SK-N-SH (cell line): ENCODE data around the gene SEC14L2. TPM values are rescaled to one million over a fixed set of nuclear protein-coding genes. Genes with fewer than 3 reads are reported as not detected.

Experiments
- CTCF ChIA-PET: fragments of 300-600, 350-600 bp; formaldehyde crosslinking; extraction: SDS; loops from one replicate; lab custom pipeline; 2021; lab: Yijun Ruan, JAX
- POLR2A ChIA-PET: fragments of 350-600 bp; sonication (Branson Sonifier 250); formaldehyde crosslinking; extraction: SDS; loops from one replicate; lab custom pipeline; 2020; ENCODE audit warnings: antibody characterized with exemption, inconsistent platforms; lab: Yijun Ruan, JAX
- DNase-seq: peaks from one replicate; pipeline ENCODE4 v3.0.0; 2012
- H2AFZ ChIP-seq: fragments of 200-600 bp; sonication (generic); 2 replicates; pipeline ENCODE4 v1.8.1; 2016; ENCODE audit warnings: antibody characterized with exemption, mild to moderate bottlenecking, low read depth
- H3F3A ChIP-seq: fragments of 200-600 bp; sonication (generic); replicated peaks from 2 replicates; pipeline ENCODE3; 2016; ENCODE audit warnings: antibody characterized with exemption, mild to moderate bottlenecking; ENCODE audit not compliant: insufficient read depth
- H3K27ac ChIP-seq, 2 experiments: fragments of 200-500 bp in 1 of 2; fragments of 200-600 bp in 1 of 2; sonication (Bioruptor generic) in 1 of 2; sonication (generic), shearing (Covaris generic) in 1 of 2; 2 replicates each; pipeline versions ENCODE4 v1.5.1 to v1.6.1; 2014 to 2016; ENCODE audit warnings: low read depth in 2 of 2, inconsistent platforms in 1 of 2, low read length in 1 of 2, mild to moderate bottlenecking in 1 of 2, mixed read lengths in 1 of 2
- H3K27me3 ChIP-seq: fragments of 200-600 bp; sonication (generic), shearing (Covaris generic); 2 replicates; pipeline ENCODE4 v1.6.1; 2016; ENCODE audit warnings: mixed run types; ENCODE audit not compliant: insufficient read depth
- H3K36me3 ChIP-seq, 2 experiments: fragments of 200-500 bp in 1 of 2; fragments of 200-600 bp in 1 of 2; sonication (Bioruptor generic) in 1 of 2; sonication (generic) in 1 of 2; replicated peaks in 1 of 2; 2 replicates each; pipeline versions ENCODE3 to v1.5.1; 2014 to 2016; ENCODE audit warnings: low read length in 1 of 2, mild to moderate bottlenecking in 1 of 2; ENCODE audit not compliant: insufficient read depth in 2 of 2, control insufficient read depth in 1 of 2
- H3K4me1 ChIP-seq, 2 experiments: fragments of 200-500 bp in 1 of 2; fragments of 200-600 bp in 1 of 2; sonication (Bioruptor generic) in 1 of 2; sonication (generic), shearing (Covaris generic) in 1 of 2; 2 replicates each; pipeline versions ENCODE4 v1.5.1 to v1.6.1; 2014 to 2016; ENCODE audit warnings: low read depth in 1 of 2, low read length in 1 of 2, mixed run types in 1 of 2; ENCODE audit not compliant: insufficient read depth in 2 of 2, control insufficient read depth in 1 of 2
- H3K4me2 ChIP-seq: fragments of 200-600 bp; sonication (generic), shearing (Covaris generic); 2 replicates; pipeline ENCODE4 v1.6.1; 2017; ENCODE audit warnings: mixed run types
- H3K4me3 ChIP-seq, 2 experiments: fragments of 200-500 bp in 1 of 2; fragments of 200-600 bp in 1 of 2; sonication (Bioruptor generic) in 1 of 2; sonication (generic), shearing (Covaris generic) in 1 of 2; 2 replicates each; pipeline versions ENCODE4 v1.5.1 to v1.8.1; 2014 to 2016; ENCODE audit warnings: low read depth in 2 of 2, inconsistent platforms in 1 of 2, low read length in 1 of 2, mild to moderate bottlenecking in 1 of 2, mixed read lengths in 1 of 2, moderate library complexity in 1 of 2
- H3K79me2 ChIP-seq: fragments of 200-600 bp; sonication (generic); 2 replicates; pipeline ENCODE4 v1.8.1; 2017; ENCODE audit warnings: mild to moderate bottlenecking; ENCODE audit not compliant: insufficient read depth
- H3K9ac ChIP-seq: fragments of 200-600 bp; sonication (generic); 2 replicates; pipeline ENCODE4 v1.6.1; 2017; ENCODE audit warnings: mixed run types
- H3K9me2 ChIP-seq: fragments of 200-600 bp; sonication (generic); 2 replicates; pipeline ENCODE4 v1.6.1; 2017; ENCODE audit warnings: mixed run types
- H3K9me3 ChIP-seq: fragments of 200-600 bp; sonication (generic); 2 replicates; pipeline ENCODE4 v1.6.1; 2017; ENCODE audit warnings: mixed run types, mild to moderate bottlenecking, moderate library complexity
- H4K20me1 ChIP-seq: fragments of 200-600 bp; sonication (generic); 2 replicates; pipeline ENCODE4 v1.6.1; 2017; ENCODE audit warnings: mild to moderate bottlenecking, mixed run types; ENCODE audit not compliant: insufficient read depth
- EP300 ChIP-seq, 2 experiments: IDR thresholded peaks; 2 replicates each; pipeline versions ENCODE4 v1.4.0 to v1.6.1; 2012; ENCODE audit warnings: borderline replicate concordance in 1 of 2, low read depth in 1 of 2, low read length in 1 of 2
- FOXM1 ChIP-seq: IDR thresholded peaks from 2 replicates; pipeline ENCODE4 v1.4.0; 2012; ENCODE audit warnings: low read depth, mild to moderate bottlenecking
- MXI1 ChIP-seq: IDR thresholded peaks from 2 replicates; pipeline ENCODE4 v1.6.1; 2012; ENCODE audit warnings: mild to moderate bottlenecking, low read depth, low read length, improper control_type of control experiment
- NFIC ChIP-seq: IDR thresholded peaks from 2 replicates; pipeline ENCODE4 v1.4.0; 2012; ENCODE audit warnings: borderline replicate concordance
- NRF1 ChIP-seq: IDR thresholded peaks from 2 replicates; pipeline ENCODE4 v1.6.1; 2012; ENCODE audit warnings: low read depth, mild to moderate bottlenecking, low read length
- POLR2AphosphoS5 ChIP-seq: IDR thresholded peaks from 2 replicates; pipeline ENCODE4 v1.6.1; 2012; ENCODE audit warnings: low read depth, low read length
- SMC3 ChIP-seq: IDR thresholded peaks from 2 replicates; pipeline ENCODE4 v1.6.1; 2012; ENCODE audit warnings: low read depth, low read length, improper control_type of control experiment
- TEAD4 ChIP-seq: IDR thresholded peaks from 2 replicates; pipeline ENCODE4 v1.4.0; 2012; ENCODE audit warnings: mild to moderate bottlenecking, borderline replicate concordance; ENCODE audit not compliant: insufficient read depth
- WGBS: methylation state at CpG from one replicate; pipeline ENCODE4 v1.1.6; 2017; ENCODE audit warnings: low lambda C conversion rate; 5-methylcytosine and 5-hydroxymethylcytosine counted together
- polyA plus RNA-seq, 3 experiments: library from polyadenylated mRNA; depleted of rRNA; stranded (reverse); fragments of >200 nt; gene quantifications; 2 replicates each; pipeline ENCODE4 v1.2.3, GENCODE V29; 2012
- TF ChIP-seq, protein P1 (sequence below): fragments of 150-350 bp; IDR thresholded peaks from 2 replicates; pipeline ENCODE4 v1.6.1; 2017; ENCODE audit warnings: antibody characterized with exemption, low read length, low read depth, borderline replicate concordance
- TF ChIP-seq, protein P2 (sequence below): IDR thresholded peaks from 2 replicates; pipeline ENCODE4 v1.6.1; 2012; ENCODE audit warnings: mild to moderate bottlenecking, low read depth, low read length, moderate library complexity
- TF ChIP-seq, protein P3 (sequence below): fragments of 150-350 bp; IDR thresholded peaks from 2 replicates; pipeline ENCODE4 v1.6.1; 2016; ENCODE audit warnings: mild to moderate bottlenecking, low read depth, low read length
- TF ChIP-seq, protein P4 (sequence below): IDR thresholded peaks from 2 replicates; pipeline ENCODE4; 2012
- TF ChIP-seq, protein P5 (sequence below): fragments of 200-600 bp; sonication (generic); IDR thresholded peaks from 2 replicates; pipeline ENCODE4 v1.6.1; 2017; ENCODE audit warnings: antibody characterized with exemption, mild to moderate bottlenecking, moderate library complexity

Gene SEC14L2
- polyA plus RNA-seq, 1 of the 3 experiments (the other 2 are of a cell fraction): 14.0 TPM

DNA sequence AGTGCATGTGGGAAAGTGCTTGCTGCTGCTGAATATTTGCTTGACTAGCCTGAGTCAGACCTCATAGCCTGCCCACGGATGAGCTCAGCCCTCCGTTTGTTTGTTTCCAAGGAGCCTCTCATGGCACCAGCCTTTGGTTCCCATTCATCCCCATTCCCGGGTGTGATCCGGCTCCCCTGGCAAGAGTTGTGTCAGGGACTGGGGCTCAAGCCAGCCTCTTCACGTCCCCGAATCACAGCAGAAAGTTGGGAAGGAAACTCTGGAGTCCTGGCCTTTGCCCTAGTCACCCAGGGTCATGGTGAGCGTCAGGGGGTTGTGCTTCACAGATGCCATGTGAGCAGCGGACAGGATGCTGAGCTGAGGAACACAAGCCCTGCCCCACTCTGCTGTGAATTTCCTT, 61.2 kb downstream of the SEC14L2 start (continued):
- TF ChIP-seq FOXM1: no peak
- TF ChIP-seq, protein P1, sequence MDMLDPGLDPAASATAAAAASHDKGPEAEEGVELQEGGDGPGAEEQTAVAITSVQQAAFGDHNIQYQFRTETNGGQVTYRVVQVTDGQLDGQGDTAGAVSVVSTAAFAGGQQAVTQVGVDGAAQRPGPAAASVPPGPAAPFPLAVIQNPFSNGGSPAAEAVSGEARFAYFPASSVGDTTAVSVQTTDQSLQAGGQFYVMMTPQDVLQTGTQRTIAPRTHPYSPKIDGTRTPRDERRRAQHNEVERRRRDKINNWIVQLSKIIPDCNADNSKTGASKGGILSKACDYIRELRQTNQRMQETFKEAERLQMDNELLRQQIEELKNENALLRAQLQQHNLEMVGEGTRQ: no peak

DNA sequence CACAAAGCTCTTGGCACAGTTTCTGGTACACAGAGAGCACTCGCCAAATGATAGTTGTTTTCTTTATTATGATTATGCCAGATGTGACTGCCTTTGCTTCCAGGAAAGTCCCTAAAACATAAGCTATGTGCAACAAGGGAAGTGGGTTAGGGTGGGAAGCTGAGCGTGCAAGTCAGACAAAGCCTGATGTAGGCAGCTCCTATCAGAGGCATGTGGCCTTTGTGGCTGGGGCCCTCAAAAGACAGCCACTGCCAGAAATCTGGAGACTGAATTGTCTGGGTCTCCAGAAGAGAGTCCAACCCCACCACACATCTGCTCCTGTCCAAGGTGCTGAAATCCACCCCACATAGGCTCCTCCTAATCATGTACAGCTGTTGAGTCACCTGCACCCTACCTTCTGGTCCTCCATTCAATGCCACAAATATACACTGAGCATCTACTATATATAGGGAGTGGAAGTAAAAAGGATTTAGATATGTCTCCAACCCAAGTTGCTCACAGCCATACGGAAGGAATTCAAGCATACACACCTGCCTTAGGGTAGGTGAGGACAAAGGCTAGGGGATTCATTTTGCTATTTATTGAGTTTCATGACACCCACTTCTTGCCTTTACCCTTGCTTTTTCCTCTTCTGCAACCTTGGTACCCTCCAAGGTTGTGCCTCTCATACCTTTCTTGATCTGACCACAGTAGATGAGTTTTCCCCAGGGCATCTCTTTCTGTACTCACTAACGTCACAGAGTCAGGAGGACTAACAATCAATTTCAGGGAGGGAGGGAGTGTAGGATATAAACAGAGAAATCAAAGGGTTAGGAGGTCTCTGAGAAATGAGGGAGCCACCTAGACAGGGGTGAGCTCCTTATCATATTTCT, 62.6 kb downstream of the SEC14L2 start:
- H3K27ac ChIP-seq: no peak overlapping the region
- TF ChIP-seq, protein P2, sequence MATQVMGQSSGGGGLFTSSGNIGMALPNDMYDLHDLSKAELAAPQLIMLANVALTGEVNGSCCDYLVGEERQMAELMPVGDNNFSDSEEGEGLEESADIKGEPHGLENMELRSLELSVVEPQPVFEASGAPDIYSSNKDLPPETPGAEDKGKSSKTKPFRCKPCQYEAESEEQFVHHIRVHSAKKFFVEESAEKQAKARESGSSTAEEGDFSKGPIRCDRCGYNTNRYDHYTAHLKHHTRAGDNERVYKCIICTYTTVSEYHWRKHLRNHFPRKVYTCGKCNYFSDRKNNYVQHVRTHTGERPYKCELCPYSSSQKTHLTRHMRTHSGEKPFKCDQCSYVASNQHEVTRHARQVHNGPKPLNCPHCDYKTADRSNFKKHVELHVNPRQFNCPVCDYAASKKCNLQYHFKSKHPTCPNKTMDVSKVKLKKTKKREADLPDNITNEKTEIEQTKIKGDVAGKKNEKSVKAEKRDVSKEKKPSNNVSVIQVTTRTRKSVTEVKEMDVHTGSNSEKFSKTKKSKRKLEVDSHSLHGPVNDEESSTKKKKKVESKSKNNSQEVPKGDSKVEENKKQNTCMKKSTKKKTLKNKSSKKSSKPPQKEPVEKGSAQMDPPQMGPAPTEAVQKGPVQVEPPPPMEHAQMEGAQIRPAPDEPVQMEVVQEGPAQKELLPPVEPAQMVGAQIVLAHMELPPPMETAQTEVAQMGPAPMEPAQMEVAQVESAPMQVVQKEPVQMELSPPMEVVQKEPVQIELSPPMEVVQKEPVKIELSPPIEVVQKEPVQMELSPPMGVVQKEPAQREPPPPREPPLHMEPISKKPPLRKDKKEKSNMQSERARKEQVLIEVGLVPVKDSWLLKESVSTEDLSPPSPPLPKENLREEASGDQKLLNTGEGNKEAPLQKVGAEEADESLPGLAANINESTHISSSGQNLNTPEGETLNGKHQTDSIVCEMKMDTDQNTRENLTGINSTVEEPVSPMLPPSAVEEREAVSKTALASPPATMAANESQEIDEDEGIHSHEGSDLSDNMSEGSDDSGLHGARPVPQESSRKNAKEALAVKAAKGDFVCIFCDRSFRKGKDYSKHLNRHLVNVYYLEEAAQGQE: peak; percentile 95
- no peak for TF ChIP-seq MXI1
- WGBS: 65% methylated on average over 3 of the region's 4 CpGs
- H3K79me2 ChIP-seq: no peaks in the 10 kb centered on the region
- H4K20me1 ChIP-seq: no peaks in the 10 kb centered on the region
- no peaks in the 10 kb centered on the region for H3F3A ChIP-seq
- no peak for DNase-seq
- H3K9me3 ChIP-seq: no peaks in the 10 kb centered on the region
- ChIA-PET POLR2A (no interaction called here), CTCF (interaction anchor here (1.5 to 1.7 kb wide), 2 partner anchors 14 to 25 kb away, joined by 6 to 10 read pairs; no protein-coding TSS in a partner anchor)
- no peaks in the 10 kb centered on the region for H3K9me2 ChIP-seq
- H2AFZ ChIP-seq: no peak overlapping the region
- no peak overlapping the region for H3K4me3 ChIP-seq
- no peak overlapping the region for H3K9ac ChIP-seq
- no peaks in the 10 kb centered on the region for H3K27me3 ChIP-seq
- H3K4me1 ChIP-seq: no peaks in the 10 kb centered on the region
- H3K4me2 ChIP-seq: no peak overlapping the region
- H3K36me3 ChIP-seq: no peaks in the 10 kb centered on the region

DNA sequence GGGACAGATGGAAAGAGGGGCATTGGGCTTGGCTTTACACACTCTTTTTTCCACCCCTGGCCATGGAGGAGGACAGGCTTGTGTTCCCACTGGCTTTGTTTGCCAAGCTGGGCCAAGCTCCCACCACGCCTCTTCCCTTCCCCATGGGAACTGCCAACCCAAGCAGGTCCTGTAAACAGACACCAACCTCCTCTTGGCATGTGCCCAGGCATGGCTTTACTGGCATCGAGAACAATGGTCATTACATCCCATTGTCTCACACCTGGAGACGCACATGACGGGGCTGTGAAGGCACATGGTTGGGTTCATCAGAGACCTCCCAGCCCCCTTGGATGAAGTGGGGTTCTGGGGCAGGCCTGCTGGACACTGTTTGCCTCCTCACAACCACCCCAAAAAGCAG, 63.3 kb downstream of the SEC14L2 start:
- no peaks in the 10 kb centered on the region for H3K79me2 ChIP-seq
- H3K9ac ChIP-seq: no peak overlapping the region
- H3K9me3 ChIP-seq: no peaks in the 10 kb centered on the region
- no CpG with 5 or more reads among the region's 4 CpGs for WGBS
- no peak overlapping the region for H3K4me2 ChIP-seq
- ChIA-PET CTCF (interaction anchor here (1.7 kb wide), 1 partner anchor 24 kb away, joined by 10 read pairs; no protein-coding TSS in a partner anchor), POLR2A (no interaction called here)
- H3K36me3 ChIP-seq: no peaks in the 10 kb centered on the region
- no peaks in the 10 kb centered on the region for H3F3A ChIP-seq
- H4K20me1 ChIP-seq: no peaks in the 10 kb centered on the region
- no peak for DNase-seq
- no peak overlapping the region for H3K27ac ChIP-seq
- H2AFZ ChIP-seq: no peak overlapping the region
- no peaks in the 10 kb centered on the region for H3K9me2 ChIP-seq
- no peaks in the 10 kb centered on the region for H3K27me3 ChIP-seq
- no peak overlapping the region for H3K4me3 ChIP-seq
- H3K4me1 ChIP-seq: no peaks in the 10 kb centered on the region
- TF ChIP-seq, protein P3, sequence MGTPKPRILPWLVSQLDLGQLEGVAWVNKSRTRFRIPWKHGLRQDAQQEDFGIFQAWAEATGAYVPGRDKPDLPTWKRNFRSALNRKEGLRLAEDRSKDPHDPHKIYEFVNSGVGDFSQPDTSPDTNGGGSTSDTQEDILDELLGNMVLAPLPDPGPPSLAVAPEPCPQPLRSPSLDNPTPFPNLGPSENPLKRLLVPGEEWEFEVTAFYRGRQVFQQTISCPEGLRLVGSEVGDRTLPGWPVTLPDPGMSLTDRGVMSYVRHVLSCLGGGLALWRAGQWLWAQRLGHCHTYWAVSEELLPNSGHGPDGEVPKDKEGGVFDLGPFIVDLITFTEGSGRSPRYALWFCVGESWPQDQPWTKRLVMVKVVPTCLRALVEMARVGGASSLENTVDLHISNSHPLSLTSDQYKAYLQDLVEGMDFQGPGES: no peak
- TF ChIP-seq EP300 (IDR thresholded peaks at IDR 0.05; ENCODE audit: borderline replicate concordance in 1 of 2, low read depth in 1 of 2, low read length in 1 of 2) (no peak), NFIC (no peak), NRF1 (no peak), SMC3 (no peak), POLR2AphosphoS5 (no peak), TEAD4 (no peak)
- TF ChIP-seq, protein P4, sequence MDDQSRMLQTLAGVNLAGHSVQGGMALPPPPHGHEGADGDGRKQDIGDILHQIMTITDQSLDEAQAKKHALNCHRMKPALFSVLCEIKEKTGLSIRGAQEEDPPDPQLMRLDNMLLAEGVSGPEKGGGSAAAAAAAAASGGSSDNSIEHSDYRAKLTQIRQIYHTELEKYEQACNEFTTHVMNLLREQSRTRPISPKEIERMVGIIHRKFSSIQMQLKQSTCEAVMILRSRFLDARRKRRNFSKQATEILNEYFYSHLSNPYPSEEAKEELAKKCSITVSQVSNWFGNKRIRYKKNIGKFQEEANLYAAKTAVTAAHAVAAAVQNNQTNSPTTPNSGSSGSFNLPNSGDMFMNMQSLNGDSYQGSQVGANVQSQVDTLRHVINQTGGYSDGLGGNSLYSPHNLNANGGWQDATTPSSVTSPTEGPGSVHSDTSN: no peak
- TF ChIP-seq, protein P5, sequence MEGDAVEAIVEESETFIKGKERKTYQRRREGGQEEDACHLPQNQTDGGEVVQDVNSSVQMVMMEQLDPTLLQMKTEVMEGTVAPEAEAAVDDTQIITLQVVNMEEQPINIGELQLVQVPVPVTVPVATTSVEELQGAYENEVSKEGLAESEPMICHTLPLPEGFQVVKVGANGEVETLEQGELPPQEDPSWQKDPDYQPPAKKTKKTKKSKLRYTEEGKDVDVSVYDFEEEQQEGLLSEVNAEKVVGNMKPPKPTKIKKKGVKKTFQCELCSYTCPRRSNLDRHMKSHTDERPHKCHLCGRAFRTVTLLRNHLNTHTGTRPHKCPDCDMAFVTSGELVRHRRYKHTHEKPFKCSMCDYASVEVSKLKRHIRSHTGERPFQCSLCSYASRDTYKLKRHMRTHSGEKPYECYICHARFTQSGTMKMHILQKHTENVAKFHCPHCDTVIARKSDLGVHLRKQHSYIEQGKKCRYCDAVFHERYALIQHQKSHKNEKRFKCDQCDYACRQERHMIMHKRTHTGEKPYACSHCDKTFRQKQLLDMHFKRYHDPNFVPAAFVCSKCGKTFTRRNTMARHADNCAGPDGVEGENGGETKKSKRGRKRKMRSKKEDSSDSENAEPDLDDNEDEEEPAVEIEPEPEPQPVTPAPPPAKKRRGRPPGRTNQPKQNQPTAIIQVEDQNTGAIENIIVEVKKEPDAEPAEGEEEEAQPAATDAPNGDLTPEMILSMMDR: no peak
- TF ChIP-seq, protein P1: no peak
